ENCODE measurements around the gene IL7R.

IL7R gene

GRCh38 chr5:35856765-35857351, at the start of gene IL7R:
Gene IL7R (plus strand): TSS chr5:35856891. CDS start chr5:35856978, 87 bp downstream.
- no peak for TF ChIP-seq CTCF (IDR thresholded peaks at IDR 0.05)

GRCh38 chr5:35810601-35811000, 46.1 kb upstream of the IL7R start:
- TF ChIP-seq CTCF (IDR thresholded peaks at IDR 0.05), result no peak

- no peak for TF ChIP-seq CTCF (IDR thresholded peaks at IDR 0.05)
Measured at GRCh38 chr5:35811108-35811741, 45.5 kb upstream of the IL7R start.

GRCh38 chr5:35813521-35813920, 43.2 kb upstream of the IL7R start:
- TF ChIP-seq CTCF (IDR thresholded peaks at IDR 0.05), result no peak

GRCh38 chr5:35815089-35815936, 41.4 kb upstream of the IL7R start:
- peak; percentile 68 for TF ChIP-seq CTCF (IDR thresholded peaks at IDR 0.05)

GRCh38 chr5:35816881-35817521, 39.7 kb upstream of the IL7R start:
- no peak for TF ChIP-seq CTCF (IDR thresholded peaks at IDR 0.05)

- TF ChIP-seq CTCF (IDR thresholded peaks at IDR 0.05), result no peak
Measured at GRCh38 chr5:35819026-35819425, 37.7 kb upstream of the IL7R start.
